Mucosa of rectum (tissue), 2 donors: Measurements from ENCODE around the gene WLS.

ENCODE experiments used
- H3K27ac ChIP-seq, 2 donors: one replicate each; pipeline ENCODE4 v1.7.0; 2013; ENCODE audit warnings: inconsistent platforms in 2 of 2, low read depth in 2 of 2, low read length in 2 of 2
- H3K27me3 ChIP-seq, 2 donors: one replicate each; pipeline ENCODE4 v1.7.0; 2013; ENCODE audit warnings: low read length in 2 of 2; ENCODE audit not compliant: control insufficient read depth in 2 of 2, insufficient read depth in 2 of 2
- H3K36me3 ChIP-seq, 2 donors: one replicate each; pipeline ENCODE4 v1.7.0; 2013; ENCODE audit warnings: low read length in 2 of 2; ENCODE audit not compliant: control insufficient read depth in 2 of 2, insufficient read depth in 2 of 2
- H3K4me1 ChIP-seq, 2 donors: one replicate each; pipeline ENCODE4 v1.7.0; 2013; ENCODE audit warnings: low read length in 2 of 2, mild to moderate bottlenecking in 1 of 2; ENCODE audit not compliant: control insufficient read depth in 2 of 2, insufficient read depth in 2 of 2
- H3K4me3 ChIP-seq, 2 donors: one replicate each; pipeline ENCODE4 v1.7.0; 2013; ENCODE audit warnings: low read length in 2 of 2
- H3K9ac ChIP-seq, 2 donors: one replicate each; pipeline ENCODE4 v1.7.0; 2013; ENCODE audit warnings: low read length in 2 of 2, low read depth in 1 of 2, mild to moderate bottlenecking in 1 of 2
- H3K9me3 ChIP-seq, 2 donors: one replicate each; pipeline ENCODE4 v1.7.0; 2013; ENCODE audit warnings: low read length in 2 of 2; ENCODE audit not compliant: control insufficient read depth in 2 of 2
- donor health status: healthy.
- donor health status: Normal muscosa, but diverticular disease.

WLS gene

GRCh38 chr1:68158837-68159236 is 73.5 kb downstream of the WLS start:
- peaks cover 9 to 34% of the 10 kb centered on the region in 2 donors for H3K36me3 ChIP-seq
- H3K4me3 ChIP-seq: no peak overlapping the region
- H3K9ac ChIP-seq: no peak overlapping the region
- H3K4me1 ChIP-seq: peaks cover 0 to 6% of the 10 kb centered on the region in 2 donors
- H3K27me3 ChIP-seq: no peaks in the 10 kb centered on the region
- no peaks in the 10 kb centered on the region for H3K9me3 ChIP-seq
- no peak overlapping the region for H3K27ac ChIP-seq

- H3K9me3 ChIP-seq: no peaks in the 10 kb centered on the region
- H3K4me3 ChIP-seq: no peak overlapping the region
- no peaks in the 10 kb centered on the region for H3K27me3 ChIP-seq
- H3K36me3 ChIP-seq: peaks cover 14 to 32% of the 10 kb centered on the region in 2 donors
- H3K9ac ChIP-seq: no peak overlapping the region
- peaks cover 0 to 6% of the 10 kb centered on the region in 2 donors for H3K4me1 ChIP-seq
- no peak overlapping the region for H3K27ac ChIP-seq
These were observed 74.9 kb downstream of the WLS start for GRCh38 chr1:68157416-68157815.

- Histone ChIP-seq H3K4me1 (no peaks in the 10 kb centered on the region), H3K27ac (no peak overlapping the region), H3K9me3 (no peaks in the 10 kb centered on the region), H3K9ac (no peak overlapping the region), H3K4me3 (no peak overlapping the region), H3K36me3 (peaks cover 32 to 61% of the 10 kb centered on the region in 2 donors), H3K27me3 (no peaks in the 10 kb centered on the region)
These were observed 80.6 kb downstream of the WLS start for GRCh38 chr1:68151690-68152089.

- no peak overlapping the region for H3K27ac ChIP-seq
- H3K36me3 ChIP-seq: peaks cover 32 to 51% of the 10 kb centered on the region in 2 donors
- H3K9ac ChIP-seq: no peak overlapping the region
- H3K4me3 ChIP-seq: no peak overlapping the region
- H3K4me1 ChIP-seq: peaks cover 0 to 14% of the 10 kb centered on the region in 2 donors
- H3K27me3 ChIP-seq: no peaks in the 10 kb centered on the region
- H3K9me3 ChIP-seq: no peaks in the 10 kb centered on the region
These were observed 82.4 kb downstream of the WLS start for GRCh38 chr1:68149907-68150306.

- Histone ChIP-seq H3K27ac (no peak overlapping the region), H3K36me3 (peaks cover 32 to 49% of the 10 kb centered on the region in 2 donors), H3K4me3 (no peak overlapping the region), H3K4me1 (peaks cover 0 to 16% of the 10 kb centered on the region in 2 donors), H3K9ac (no peak overlapping the region), H3K9me3 (no peaks in the 10 kb centered on the region), H3K27me3 (no peaks in the 10 kb centered on the region)
These were observed 83.1 kb downstream of the WLS start for GRCh38 chr1:68149110-68149798.

- no peak overlapping the region for H3K27ac ChIP-seq
These were observed 83.7 kb downstream of the WLS start for GRCh38 chr1:68148631-68149030.

GRCh38 chr1:68147534-68148171 is 84.7 kb downstream of the WLS start:
- Histone ChIP-seq H3K4me3 (no peak overlapping the region), H3K9me3 (no peaks in the 10 kb centered on the region), H3K27ac (no peak overlapping the region), H3K4me1 (peaks cover 0 to 16% of the 10 kb centered on the region in 2 donors), H3K36me3 (peaks cover 29 to 45% of the 10 kb centered on the region in 2 donors), H3K9ac (no peak overlapping the region), H3K27me3 (no peaks in the 10 kb centered on the region)

More at GRCh38 chr1:68148631-68149030, 83.7 kb downstream of the WLS start:
- peaks cover 0 to 16% of the 10 kb centered on the region in 2 donors for H3K4me1 ChIP-seq
- H3K9me3 ChIP-seq: no peaks in the 10 kb centered on the region
- no peak overlapping the region for H3K9ac ChIP-seq
- H3K36me3 ChIP-seq: peaks cover 34 to 46% of the 10 kb centered on the region in 2 donors
- H3K4me3 ChIP-seq: no peak overlapping the region
- no peaks in the 10 kb centered on the region for H3K27me3 ChIP-seq

GRCh38 chr1:68145418-68146126 is 86.8 kb downstream of the WLS start:
- Histone ChIP-seq H3K4me3 (peak overlapping the region in 1 of 2 donors; percentile 36), H3K9me3 (no peaks in the 10 kb centered on the region), H3K36me3 (peaks cover 19 to 33% of the 10 kb centered on the region in 2 donors), H3K4me1 (peaks cover 0 to 20% of the 10 kb centered on the region in 2 donors), H3K27ac (peak overlapping the region; percentile 46 to 69), H3K9ac (no peak overlapping the region), H3K27me3 (no peaks in the 10 kb centered on the region)

GRCh38 chr1:68144856-68145255 is 87.5 kb downstream of the WLS start:
- no peak overlapping the region for H3K9ac ChIP-seq
- H3K4me3 ChIP-seq: no peak overlapping the region
- H3K27ac ChIP-seq: peak overlapping the region; percentile 46 to 69
- no peaks in the 10 kb centered on the region for H3K27me3 ChIP-seq
- peaks cover 13 to 29% of the 10 kb centered on the region in 2 donors for H3K36me3 ChIP-seq
- no peaks in the 10 kb centered on the region for H3K9me3 ChIP-seq
- H3K4me1 ChIP-seq: peaks cover 0 to 20% of the 10 kb centered on the region in 2 donors

GRCh38 chr1:68143633-68144032 is 88.7 kb downstream of the WLS start:
- Histone ChIP-seq H3K27ac (no peak overlapping the region), H3K27me3 (no peaks in the 10 kb centered on the region), H3K36me3 (peaks cover 5 to 21% of the 10 kb centered on the region in 2 donors), H3K9ac (no peak overlapping the region), H3K4me3 (no peak overlapping the region), H3K4me1 (peaks cover 0 to 20% of the 10 kb centered on the region in 2 donors), H3K9me3 (no peaks in the 10 kb centered on the region)
